ENCODE measurements around the gene UNCX. TPM values are rescaled to one million over a fixed set of nuclear protein-coding genes. Genes with fewer than 3 reads are reported as not detected.

UNCX gene
- total RNA-seq, 4 donors from 2014 or later, result not detected

GRCh38 chr7:1243290-1243963 is 10.8 kb downstream of the UNCX start:
- TF ChIP-seq, protein P1, sequence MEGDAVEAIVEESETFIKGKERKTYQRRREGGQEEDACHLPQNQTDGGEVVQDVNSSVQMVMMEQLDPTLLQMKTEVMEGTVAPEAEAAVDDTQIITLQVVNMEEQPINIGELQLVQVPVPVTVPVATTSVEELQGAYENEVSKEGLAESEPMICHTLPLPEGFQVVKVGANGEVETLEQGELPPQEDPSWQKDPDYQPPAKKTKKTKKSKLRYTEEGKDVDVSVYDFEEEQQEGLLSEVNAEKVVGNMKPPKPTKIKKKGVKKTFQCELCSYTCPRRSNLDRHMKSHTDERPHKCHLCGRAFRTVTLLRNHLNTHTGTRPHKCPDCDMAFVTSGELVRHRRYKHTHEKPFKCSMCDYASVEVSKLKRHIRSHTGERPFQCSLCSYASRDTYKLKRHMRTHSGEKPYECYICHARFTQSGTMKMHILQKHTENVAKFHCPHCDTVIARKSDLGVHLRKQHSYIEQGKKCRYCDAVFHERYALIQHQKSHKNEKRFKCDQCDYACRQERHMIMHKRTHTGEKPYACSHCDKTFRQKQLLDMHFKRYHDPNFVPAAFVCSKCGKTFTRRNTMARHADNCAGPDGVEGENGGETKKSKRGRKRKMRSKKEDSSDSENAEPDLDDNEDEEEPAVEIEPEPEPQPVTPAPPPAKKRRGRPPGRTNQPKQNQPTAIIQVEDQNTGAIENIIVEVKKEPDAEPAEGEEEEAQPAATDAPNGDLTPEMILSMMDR (IDR thresholded peaks at IDR 0.05), result no peak
- ATAC-seq (ENCODE audit: low FRiP score), result no peak
- DNase-seq (ENCODE audit: low spot score), result no peak

DNA sequence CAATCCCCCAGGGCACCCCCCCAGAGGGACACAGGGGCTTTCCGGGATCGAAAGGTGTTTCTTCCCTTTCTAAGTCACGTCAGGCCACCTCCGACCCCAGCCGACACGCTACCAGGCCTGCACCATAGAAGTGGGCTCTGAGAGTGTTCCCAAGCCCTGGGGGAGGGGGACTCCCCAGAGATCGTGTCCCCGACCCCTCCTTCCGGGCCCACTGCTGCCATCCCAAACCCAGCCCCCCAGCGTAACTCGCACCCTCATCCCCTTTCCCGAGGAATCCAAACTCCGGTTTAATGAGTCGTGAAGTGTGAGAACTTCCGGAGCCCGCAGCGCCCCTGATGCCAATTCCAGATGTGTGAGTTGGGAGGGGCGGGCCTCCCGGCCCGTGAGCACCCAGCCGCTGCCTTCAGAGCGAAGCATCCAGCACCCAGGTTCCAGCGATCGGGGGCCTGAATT is 11.3 kb downstream of the UNCX start:
- ATAC-seq (ENCODE audit: low FRiP score), result no peak
- TF ChIP-seq, protein P1 (IDR thresholded peaks at IDR 0.05), result no peak
- DNase-seq (ENCODE audit: low spot score), result no peak

GRCh38 chr7:1244700-1245523 is 12.2 kb downstream of the UNCX start:
- TF ChIP-seq, protein P1 (IDR thresholded peaks at IDR 0.05), result no peak
- DNase-seq (ENCODE audit: low spot score) (no peak), ATAC-seq (ENCODE audit: low FRiP score) (no peak)

- DNase-seq (ENCODE audit: low spot score) (no peak), ATAC-seq (ENCODE audit: low FRiP score) (no peak)
- TF ChIP-seq, protein P1 (IDR thresholded peaks at IDR 0.05), result no peak
Observed at GRCh38 chr7:1245524-1246050, 12.9 kb downstream of the UNCX start.

GRCh38 chr7:1246160-1246870 is 13.6 kb downstream of the UNCX start:
- ATAC-seq (ENCODE audit: low FRiP score), result no peak
- DNase-seq (ENCODE audit: low spot score), result no peak
- TF ChIP-seq, protein P1 (IDR thresholded peaks at IDR 0.05), result no peak

DNA sequence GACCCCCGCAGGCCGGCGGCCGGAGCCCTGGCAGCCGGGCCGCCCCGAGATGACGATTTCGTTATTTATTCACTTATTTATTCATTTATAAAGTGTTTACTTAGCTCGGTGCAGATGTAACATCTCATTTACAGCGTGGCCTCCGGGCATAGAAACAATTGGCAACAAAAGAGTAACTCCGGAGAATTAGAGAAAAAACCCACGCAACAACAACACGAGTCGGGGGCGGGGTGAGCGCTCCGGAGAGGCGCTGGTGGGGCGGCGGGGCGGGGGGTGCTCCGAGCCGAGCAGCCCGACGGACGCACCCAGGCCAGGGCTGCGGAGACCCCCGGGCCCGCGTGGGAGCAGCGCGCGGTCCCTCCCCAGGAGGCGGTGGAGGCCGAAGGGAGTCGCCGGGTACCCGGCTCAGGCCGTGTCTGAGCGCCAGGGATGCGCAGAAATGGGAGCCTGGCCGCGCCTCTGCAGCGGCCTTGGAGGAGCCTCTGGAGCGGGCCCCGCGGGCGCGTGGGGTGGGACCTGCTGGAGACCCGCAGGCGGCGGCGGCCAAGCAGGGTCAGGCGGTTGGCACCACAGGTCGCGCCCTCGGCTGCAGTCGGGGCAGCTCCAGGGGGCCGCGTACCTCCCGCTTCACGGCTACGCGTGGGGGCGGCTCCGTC is 14.3 kb downstream of the UNCX start:
- TF ChIP-seq, protein P1 (IDR thresholded peaks at IDR 0.05), result no peak
- ATAC-seq (ENCODE audit: low FRiP score), result no peak
- no peak for DNase-seq (ENCODE audit: low spot score)

All from omental fat pad (tissue), 4 donors.